GM12878 (cell line): ENCODE results near the gene KCNQ1. TPM values are rescaled to one million over a fixed set of nuclear protein-coding genes. Genes with fewer than 3 reads are reported as not detected.

Experiments used
- BCL3 ChIP-seq: IDR thresholded peaks from 2 replicates; pipeline ENCODE4 v1.6.1; 2011; ENCODE audit warnings: borderline replicate concordance, low read depth, mild to moderate bottlenecking, moderate library complexity, low read length; ENCODE audit not compliant: insufficient read depth, poor library complexity, severe bottlenecking
- CBFB ChIP-seq: IDR thresholded peaks from 2 replicates; pipeline ENCODE4 v1.6.1; 2016; ENCODE audit warnings: antibody characterized with exemption, low read depth
- CREM ChIP-seq: IDR thresholded peaks from 2 replicates; pipeline ENCODE4 v1.6.1; 2014; ENCODE audit warnings: antibody characterized with exemption, low read depth
- EED ChIP-seq: sonication (generic); IDR thresholded peaks from 2 replicates; pipeline ENCODE4 v1.6.1; 2016; ENCODE audit warnings: antibody characterized with exemption, low read depth
- ELK1 ChIP-seq: IDR thresholded peaks from 2 replicates; pipeline ENCODE4 v1.6.1; 2012; ENCODE audit warnings: low read depth, low read length, improper control_type of control experiment
- EP300 ChIP-seq, 2 experiments: fragments of 150-350 bp in 1 of 2; IDR thresholded peaks; 2 replicates each; pipeline ENCODE4 v1.6.1; 2011 to 2012; ENCODE audit warnings: low read depth in 2 of 2, low read length in 2 of 2, borderline replicate concordance in 1 of 2, improper control_type of control experiment in 1 of 2, inconsistent platforms in 1 of 2; ENCODE audit not compliant: control insufficient read depth in 1 of 2
- HSF1 ChIP-seq: fragments of 150-350 bp; IDR thresholded peaks from 2 replicates; pipeline ENCODE4 v1.6.1; 2014; ENCODE audit warnings: mild to moderate bottlenecking, low read depth, low read length
- IKZF2 ChIP-seq, 2 experiments: fragments of 450-650 bp; IDR thresholded peaks; 2 replicates each; pipeline ENCODE4 v1.6.1; 2017; ENCODE audit warnings: mild to moderate bottlenecking in 2 of 2, moderate library complexity in 2 of 2
- MAX ChIP-seq: IDR thresholded peaks from 2 replicates; pipeline ENCODE4 v1.6.1; 2012; ENCODE audit warnings: low read depth, low read length, improper control_type of control experiment
- MYB ChIP-seq: fragments of 150-350 bp; IDR thresholded peaks from 2 replicates; pipeline ENCODE4 v1.6.1; 2014; ENCODE audit warnings: mild to moderate bottlenecking, low read depth, low read length, borderline replicate concordance
- NBN ChIP-seq: fragments of 450-650 bp; IDR thresholded peaks from 2 replicates; pipeline ENCODE4 v1.6.1; 2016
- PKNOX1 ChIP-seq: fragments of 450-650 bp; IDR thresholded peaks from 2 replicates; pipeline ENCODE4 v1.6.1; 2016; ENCODE audit warnings: mild to moderate bottlenecking
- RAD21 ChIP-seq: IDR thresholded peaks from 2 replicates; pipeline ENCODE4 v1.6.1; 2011; ENCODE audit warnings: mild to moderate bottlenecking, low read depth, low read length, moderate library complexity; ENCODE audit not compliant: insufficient read depth
- RAD51 ChIP-seq: fragments of 450-650 bp; IDR thresholded peaks from 2 replicates; pipeline ENCODE4 v1.6.1; 2016; ENCODE audit warnings: moderate library complexity, mild to moderate bottlenecking, inconsistent platforms
- RELA ChIP-seq: fragments of 450-650 bp; IDR thresholded peaks from 2 replicates; pipeline ENCODE4 v1.8.0; 2014; ENCODE audit warnings: borderline replicate concordance; ENCODE audit not compliant: partially characterized antibody
- RUNX3 ChIP-seq: IDR thresholded peaks from 2 replicates; pipeline ENCODE4 v1.6.1; 2012; ENCODE audit warnings: low read length, inconsistent platforms
- SIX5 ChIP-seq: IDR thresholded peaks from 2 replicates; pipeline ENCODE4 v1.6.1; 2011; ENCODE audit warnings: mild to moderate bottlenecking, low read depth, low read length, moderate library complexity; ENCODE audit not compliant: severe bottlenecking
- SUZ12 ChIP-seq: fragments of 200-600 bp; sonication (generic); IDR thresholded peaks from one replicate; pipeline ENCODE4 v1.6.1; 2018; ENCODE audit warnings: antibody characterized with exemption, mild to moderate bottlenecking; ENCODE audit not compliant: unreplicated experiment
- TARDBP ChIP-seq: IDR thresholded peaks from 2 replicates; pipeline ENCODE4 v1.6.1; 2016; ENCODE audit warnings: borderline replicate concordance
- USF1 ChIP-seq: IDR thresholded peaks from 2 replicates; pipeline ENCODE4 v1.6.1; 2011; ENCODE audit warnings: borderline replicate concordance, low read depth, mild to moderate bottlenecking, moderate library complexity, mixed read lengths, low read length; ENCODE audit not compliant: insufficient read depth; ENCODE audit errors: extremely low read length
- ZNF207 ChIP-seq: fragments of 450-650 bp; IDR thresholded peaks from 2 replicates; pipeline ENCODE4 v1.6.1; 2014; ENCODE audit warnings: antibody characterized with exemption, mild to moderate bottlenecking, borderline replicate concordance
- ZNF217 ChIP-seq: fragments of 450-650 bp; IDR thresholded peaks from 2 replicates; pipeline ENCODE4 v1.6.1; 2017; ENCODE audit warnings: antibody characterized with exemption, mild to moderate bottlenecking
- ZNF384 ChIP-seq: IDR thresholded peaks from 2 replicates; pipeline ENCODE4 v1.6.1; 2012; ENCODE audit warnings: low read depth, mild to moderate bottlenecking, low read length, improper control_type of control experiment, borderline replicate concordance
- ZNF622 ChIP-seq: fragments of 450-650 bp; IDR thresholded peaks from 2 replicates; pipeline ENCODE4 v1.6.1; 2017; ENCODE audit warnings: mild to moderate bottlenecking, inconsistent platforms
- ZZZ3 ChIP-seq: IDR thresholded peaks from 2 replicates; pipeline ENCODE4 v1.6.1; 2011; ENCODE audit warnings: low read depth; ENCODE audit not compliant: control insufficient read depth, insufficient read length
- polyA plus RNA-seq, 11 experiments: library from polyadenylated mRNA; depleted of rRNA in 4 of 11; unstranded in 6 of 11; stranded (reverse) in 5 of 11; fragments of >200 nt; fragmentation: Nextera tagmentation in 4 of 11; fragmentation: Illumina TruSeq in 1 of 11; extraction: Ambion mirVana in 4 of 11; extraction: Trizol in 1 of 11; gene quantifications; 1 replicate in 1 of 11; 2 replicates in 10 of 11; pipeline versions ENCODE4 v1.2.1 to v1.2.3, GENCODE V29; 2011 to 2016; ENCODE audit warnings: inconsistent platforms in 2 of 11, missing spikeins in 2 of 11, low read depth in 1 of 11
- total RNA-seq, 4 experiments: library from RNA; depleted of rRNA in 3 of 4; stranded (reverse); fragments of >200 nt in 3 of 4; fragmentation: Illumina TruSeq in 1 of 4; extraction: Trizol in 1 of 4; gene quantifications; 2 replicates each; pipeline versions ENCODE4 v1.2.1 to v1.2.3, GENCODE V29; 2013 to 2021

The KCNQ1 gene
- total and polyA plus RNA-seq, 10 of the 15 experiments (the other 5 are each of a cell fraction or from before 2014, with no cell fraction given): 0.03 to 0.15 (median 0.12) TPM; not detected in 7

- no peak for TF ChIP-seq RAD21
- TF ChIP-seq SIX5: no peak
- no peak for TF ChIP-seq BCL3
- TF ChIP-seq ELK1: no peak
- TF ChIP-seq ZNF217: no peak
- TF ChIP-seq RELA: no peak
- no peak for TF ChIP-seq HSF1
- no peak for TF ChIP-seq MAX
- TF ChIP-seq IKZF2 (IDR thresholded peaks at IDR 0.05): peak; percentile 90 to 92
- peak; percentile 46 for TF ChIP-seq RUNX3
- TF ChIP-seq PKNOX1: no peak
- peak; percentile 26 to 69; a peak in 1 of 4 replicates for TF ChIP-seq EP300 (IDR thresholded peaks at IDR 0.05; ENCODE audit: borderline replicate concordance in 1 of 2, control insufficient read depth in 1 of 2, low read depth in 2 of 2, low read length in 2 of 2)
- TF ChIP-seq NBN: no peak
- TF ChIP-seq ZNF622: no peak
- no peak for TF ChIP-seq ZZZ3
- TF ChIP-seq ZNF384: no peak
- TF ChIP-seq MYB: no peak
- TF ChIP-seq TARDBP: no peak
- no peak for TF ChIP-seq CBFB
- TF ChIP-seq USF1: no peak
- TF ChIP-seq EED: peak; percentile 91
- TF ChIP-seq CREM: no peak
- no peak for TF ChIP-seq RAD51
- TF ChIP-seq SUZ12: no peak
- TF ChIP-seq ZNF207: no peak
Observed at GRCh38 chr11:2526808-2527381, 82.1 kb downstream of the KCNQ1 start (continued).
